Astrocyte (in vitro differentiated cells and primary cell): Measurements from ENCODE around the gene CSMD2. TPM values are rescaled to one million over a fixed set of nuclear protein-coding genes. Genes with fewer than 3 reads are reported as not detected.
A peak's percentile ranks its signal among the peaks of the same experiment; 100 is the strongest.

ENCODE experiments used
- DNase-seq: peaks from one replicate; pipeline ENCODE4 v3.0.0-alpha.2; 2010; ENCODE audit warnings: low read depth
- FAIRE-seq: peaks from 2 replicates; lab custom pipeline; 2011; peaks lifted over from hg19 to GRCh38; lab: Jason Lieb, UNC
- H2AFZ ChIP-seq: 2 replicates; pipeline ENCODE4 v1.6.0; 2012; ENCODE audit warnings: low read depth, low read length, inconsistent platforms
- H3K27ac ChIP-seq: 2 replicates; pipeline ENCODE4 v1.5.1; 2011; ENCODE audit warnings: low read depth, low read length, inconsistent platforms
- H3K27me3 ChIP-seq: 2 replicates; pipeline ENCODE4 v1.6.0; 2011; ENCODE audit warnings: low read length, inconsistent platforms; ENCODE audit not compliant: insufficient read depth
- H3K36me3 ChIP-seq: 2 replicates; pipeline ENCODE4 v1.5.1; 2011; ENCODE audit warnings: low read length, inconsistent platforms; ENCODE audit not compliant: insufficient read depth
- H3K4me1 ChIP-seq: 2 replicates; pipeline ENCODE4 v1.5.1; 2011; ENCODE audit warnings: low read length, inconsistent platforms; ENCODE audit not compliant: insufficient read depth
- H3K4me2 ChIP-seq: 2 replicates; pipeline ENCODE4 v1.6.0; 2012; ENCODE audit warnings: low read length, inconsistent platforms
- H3K4me3 ChIP-seq: 2 replicates; pipeline ENCODE4 v1.5.1; 2011; ENCODE audit warnings: low read depth, mild to moderate bottlenecking, low read length, inconsistent platforms; ENCODE audit not compliant: insufficient read depth
- H3K79me2 ChIP-seq: 2 replicates; pipeline ENCODE4 v1.6.0; 2012; ENCODE audit warnings: mild to moderate bottlenecking, low read length, inconsistent platforms; ENCODE audit not compliant: insufficient read depth
- H3K9ac ChIP-seq: 2 replicates; pipeline ENCODE4 v1.6.0; 2012; ENCODE audit warnings: mild to moderate bottlenecking, low read length, inconsistent platforms
- H3K9me3 ChIP-seq: 2 replicates; pipeline ENCODE4 v1.5.1; 2012; ENCODE audit warnings: low read depth, mild to moderate bottlenecking, low read length, inconsistent platforms; ENCODE audit not compliant: insufficient read depth
- H4K20me1 ChIP-seq: 2 replicates; pipeline ENCODE4 v1.6.0; 2012; ENCODE audit warnings: low read length, inconsistent platforms; ENCODE audit not compliant: insufficient read depth
- H3K27ac Mint-ChIP-seq: one replicate; pipeline ENCODE4 v1.8.0; 2021; ENCODE audit warnings: mild to moderate bottlenecking, mixed read lengths; ENCODE audit not compliant: unreplicated experiment
- H3K27me3 Mint-ChIP-seq: one replicate; pipeline ENCODE4 v1.8.0; 2021; ENCODE audit warnings: low read depth, mixed read lengths; ENCODE audit not compliant: unreplicated experiment
- H3K36me3 Mint-ChIP-seq: one replicate; pipeline ENCODE4 v1.8.0; 2021; ENCODE audit warnings: low read depth, mixed read lengths; ENCODE audit not compliant: unreplicated experiment
- H3K4me1 Mint-ChIP-seq: one replicate; pipeline ENCODE4 v1.8.0; 2021; ENCODE audit warnings: low read depth, mixed read lengths; ENCODE audit not compliant: unreplicated experiment
- H3K4me3 Mint-ChIP-seq: one replicate; pipeline ENCODE4 v1.8.0; 2021; ENCODE audit warnings: mild to moderate bottlenecking, moderate library complexity, mixed read lengths; ENCODE audit not compliant: unreplicated experiment
- H3K9me3 Mint-ChIP-seq: one replicate; pipeline ENCODE4 v1.8.0; 2021; ENCODE audit warnings: mild to moderate bottlenecking, mixed read lengths; ENCODE audit not compliant: unreplicated experiment
- CTCF ChIP-seq: IDR thresholded peaks from 2 replicates; pipeline ENCODE4 v1.5.1; 2011; ENCODE audit warnings: low read depth, mild to moderate bottlenecking, inconsistent platforms, low read length, moderate library complexity; ENCODE audit not compliant: insufficient read depth
- EZH2 ChIP-seq: IDR thresholded peaks from 2 replicates; pipeline ENCODE4 v1.6.1; 2012; ENCODE audit warnings: mild to moderate bottlenecking, low read length, inconsistent platforms; ENCODE audit not compliant: insufficient read depth
- total RNA-seq: library from RNA; stranded (reverse); gene quantifications from 2 replicates; pipeline ENCODE4 v1.2.1, GENCODE V29; 2021

CSMD2 gene
- total RNA-seq, 1 donor from 2014 or later = 11.1 TPM

- no peak overlapping the region for H3K4me2 ChIP-seq
Measured at GRCh38 chr1:33972676-33973395, 192.2 kb downstream of the CSMD2 start.

DNA sequence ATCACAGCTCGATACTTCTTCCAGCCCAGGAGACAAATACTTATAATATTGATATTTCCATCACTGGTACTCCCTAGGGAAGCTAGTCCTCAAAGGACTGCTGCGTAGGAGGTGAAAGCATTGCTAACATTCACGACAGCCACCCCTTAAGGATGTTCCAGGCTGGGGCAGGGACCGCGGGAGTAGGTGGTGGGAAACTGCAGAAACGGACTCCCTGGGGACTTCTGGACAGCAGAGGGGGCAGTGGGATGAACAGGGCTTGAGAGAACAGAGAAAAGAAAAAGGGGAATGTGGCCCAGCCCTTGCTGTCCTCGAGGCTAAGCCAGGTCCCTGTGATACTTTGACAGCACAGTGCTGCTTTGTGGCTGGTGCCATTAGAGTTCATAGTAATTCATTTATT, 193.1 kb downstream of the CSMD2 start:
- peak overlapping the region; percentile 16 for H3K4me2 ChIP-seq
- Mint-ChIP-seq H3K4me3 (no peak overlapping the region), H3K36me3 (peaks cover 8% of the 10 kb centered on the region), H3K27me3 (peaks cover 10% of the 10 kb centered on the region), H3K4me1 (peaks cover 21% of the 10 kb centered on the region), H3K27ac (no peak overlapping the region), H3K9me3 (no peaks in the 10 kb centered on the region)
- FAIRE-seq (no peak), DNase-seq (no peak)
- H3K27me3 ChIP-seq = no peaks in the 10 kb centered on the region
- H3K4me1 ChIP-seq = peaks cover 7% of the 10 kb centered on the region
- no peaks in the 10 kb centered on the region for H3K79me2 ChIP-seq
- no peak overlapping the region for H3K27ac ChIP-seq
- H4K20me1 ChIP-seq = peaks cover 73% of the 10 kb centered on the region
- H3K36me3 ChIP-seq = no peaks in the 10 kb centered on the region
- H3K9me3 ChIP-seq = no peaks in the 10 kb centered on the region
- no peak for TF ChIP-seq CTCF
- TF ChIP-seq EZH2 = no peak
- H3K4me3 ChIP-seq = no peak overlapping the region
- H3K9ac ChIP-seq = no peak overlapping the region
- H2AFZ ChIP-seq = no peak overlapping the region

More at GRCh38 chr1:33972676-33973395, 192.2 kb downstream of the CSMD2 start:
- H3K4me3 Mint-ChIP-seq = no peak overlapping the region
- Histone ChIP-seq H3K79me2 (no peaks in the 10 kb centered on the region), H3K4me1 (peaks cover 7% of the 10 kb centered on the region), H3K4me3 (no peak overlapping the region), H2AFZ (no peak overlapping the region), H3K36me3 (no peaks in the 10 kb centered on the region), H3K27me3 (no peaks in the 10 kb centered on the region), H3K9ac (no peak overlapping the region), H3K9me3 (no peaks in the 10 kb centered on the region), H4K20me1 (peaks cover 81% of the 10 kb centered on the region), H3K27ac (no peak overlapping the region)
- H3K27me3 Mint-ChIP-seq = peaks cover 15% of the 10 kb centered on the region
- H3K36me3 Mint-ChIP-seq = peaks cover 9% of the 10 kb centered on the region
- H3K27ac Mint-ChIP-seq = no peak overlapping the region
- no peak for TF ChIP-seq CTCF
- no peak for TF ChIP-seq EZH2
- H3K4me1 Mint-ChIP-seq = peaks cover 21% of the 10 kb centered on the region
- no peaks in the 10 kb centered on the region for H3K9me3 Mint-ChIP-seq
- FAIRE-seq (peak; percentile 17), DNase-seq (peak; percentile 35)
